ENCODE results near the gene PIP4K2A.

The PIP4K2A gene

DNA sequence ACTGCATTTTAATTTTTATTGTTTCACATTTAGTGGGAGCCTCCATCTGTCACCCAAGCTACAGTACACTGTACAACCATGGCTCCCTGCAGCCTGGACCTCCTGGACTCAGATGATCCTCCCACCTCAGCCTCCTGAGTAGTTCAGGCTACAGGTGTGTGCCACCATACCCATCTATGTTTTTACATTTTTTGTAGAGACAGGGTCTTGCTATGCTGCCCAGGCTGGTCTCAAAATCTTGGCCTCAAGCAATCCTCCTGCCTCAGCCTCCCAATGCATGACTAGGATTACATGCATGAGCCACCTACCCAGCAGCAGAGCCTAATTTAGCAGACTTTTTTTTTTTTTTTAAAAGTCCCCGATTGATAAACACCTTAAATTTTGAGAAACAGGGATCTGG lies 5.6 kb downstream of the PIP4K2A start:
- H3K4me1 ChIP-seq (ENCODE audit: control insufficient read depth, insufficient read depth, low read length, poor library complexity, severe bottlenecking): no peaks in the 10 kb centered on the region
- H3K9me3 ChIP-seq (ENCODE audit: control insufficient read depth, low read length): no peaks in the 10 kb centered on the region
- H3K4me3 ChIP-seq (ENCODE audit: extremely low read depth, insufficient read depth, low read length, poor library complexity, severe bottlenecking): no peak overlapping the region
- WGBS, 2 experiments (ENCODE audit: insufficient coverage in 2 of 2): 60% methylated on average over 1 of the region's 1 CpG; no CpG with 5 or more reads in 1 of the 2 experiments
- H3K27ac ChIP-seq (ENCODE audit: low read depth, low read length, severe bottlenecking): no peak overlapping the region
- no peaks in the 10 kb centered on the region for H3K36me3 ChIP-seq (ENCODE audit: control insufficient read depth, insufficient read depth, low read length)

DNA sequence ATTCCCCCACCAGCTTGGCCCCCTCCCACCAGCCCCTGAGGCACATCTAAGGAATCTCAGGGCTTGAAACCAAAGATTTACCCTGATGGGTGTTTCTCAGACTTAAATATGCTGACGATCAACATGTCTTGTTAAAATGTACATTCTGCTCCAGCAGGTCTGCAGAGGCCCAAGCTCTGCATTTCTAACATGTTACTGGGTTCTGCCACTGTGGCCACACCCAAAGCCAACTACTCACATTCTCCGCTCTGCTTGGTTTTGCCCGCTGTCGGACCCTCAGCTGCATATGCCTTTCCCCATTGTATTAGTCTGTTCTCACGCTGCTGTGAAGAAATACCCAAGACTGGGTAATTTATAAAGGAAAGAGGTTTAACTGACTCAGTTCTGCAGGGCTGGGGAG lies 8.9 kb downstream of the PIP4K2A start:
- Histone ChIP-seq H3K9me3 (ENCODE audit: control insufficient read depth, low read length) (no peaks in the 10 kb centered on the region), H3K4me3 (ENCODE audit: extremely low read depth, insufficient read depth, low read length, poor library complexity, severe bottlenecking) (no peak overlapping the region), H3K36me3 (ENCODE audit: control insufficient read depth, insufficient read depth, low read length) (no peaks in the 10 kb centered on the region), H3K27ac (ENCODE audit: low read depth, low read length, severe bottlenecking) (no peak overlapping the region), H3K4me1 (ENCODE audit: control insufficient read depth, insufficient read depth, low read length, poor library complexity, severe bottlenecking) (peaks cover 10% of the 10 kb centered on the region)
- 91% methylated on average over 1 to 3 of the region's 5 CpGs for WGBS, 2 experiments (ENCODE audit: insufficient coverage in 2 of 2)

- Histone ChIP-seq H3K9me3 (ENCODE audit: control insufficient read depth, low read length) (no peaks in the 10 kb centered on the region), H3K27ac (ENCODE audit: low read depth, low read length, severe bottlenecking) (no peak overlapping the region), H3K4me3 (ENCODE audit: extremely low read depth, insufficient read depth, low read length, poor library complexity, severe bottlenecking) (no peak overlapping the region), H3K4me1 (ENCODE audit: control insufficient read depth, insufficient read depth, low read length, poor library complexity, severe bottlenecking) (peaks cover 13% of the 10 kb centered on the region), H3K36me3 (ENCODE audit: control insufficient read depth, insufficient read depth, low read length) (no peaks in the 10 kb centered on the region)
- WGBS, 2 experiments (ENCODE audit: insufficient coverage in 2 of 2): 92 to 93% methylated on average over 3 to 5 of the region's 5 CpGs
Observed at GRCh38 chr10:22704942-22705341, 9.4 kb downstream of the PIP4K2A start.

- no CpG with 5 or more reads among the region's 4 CpGs for WGBS, 2 experiments (ENCODE audit: insufficient coverage in 2 of 2)
- Histone ChIP-seq H3K36me3 (ENCODE audit: control insufficient read depth, insufficient read depth, low read length) (no peaks in the 10 kb centered on the region), H3K27ac (ENCODE audit: low read depth, low read length, severe bottlenecking) (no peak overlapping the region), H3K4me3 (ENCODE audit: extremely low read depth, insufficient read depth, low read length, poor library complexity, severe bottlenecking) (no peak overlapping the region), H3K4me1 (ENCODE audit: control insufficient read depth, insufficient read depth, low read length, poor library complexity, severe bottlenecking) (peaks cover 13% of the 10 kb centered on the region), H3K9me3 (ENCODE audit: control insufficient read depth, low read length) (no peaks in the 10 kb centered on the region)
Observed at GRCh38 chr10:22704471-22704911, 9.9 kb downstream of the PIP4K2A start.

GRCh38 chr10:22702348-22702747 lies 12.0 kb downstream of the PIP4K2A start:
- H3K27ac ChIP-seq (ENCODE audit: low read depth, low read length, severe bottlenecking): no peak overlapping the region
- peaks cover 13% of the 10 kb centered on the region for H3K4me1 ChIP-seq (ENCODE audit: control insufficient read depth, insufficient read depth, low read length, poor library complexity, severe bottlenecking)
- H3K4me3 ChIP-seq (ENCODE audit: extremely low read depth, insufficient read depth, low read length, poor library complexity, severe bottlenecking): no peak overlapping the region
- no peaks in the 10 kb centered on the region for H3K36me3 ChIP-seq (ENCODE audit: control insufficient read depth, insufficient read depth, low read length)
- 77 to 95% methylated on average over 3 of the region's 4 CpGs for WGBS, 2 experiments (ENCODE audit: insufficient coverage in 2 of 2)
- no peaks in the 10 kb centered on the region for H3K9me3 ChIP-seq (ENCODE audit: control insufficient read depth, low read length)

DNA sequence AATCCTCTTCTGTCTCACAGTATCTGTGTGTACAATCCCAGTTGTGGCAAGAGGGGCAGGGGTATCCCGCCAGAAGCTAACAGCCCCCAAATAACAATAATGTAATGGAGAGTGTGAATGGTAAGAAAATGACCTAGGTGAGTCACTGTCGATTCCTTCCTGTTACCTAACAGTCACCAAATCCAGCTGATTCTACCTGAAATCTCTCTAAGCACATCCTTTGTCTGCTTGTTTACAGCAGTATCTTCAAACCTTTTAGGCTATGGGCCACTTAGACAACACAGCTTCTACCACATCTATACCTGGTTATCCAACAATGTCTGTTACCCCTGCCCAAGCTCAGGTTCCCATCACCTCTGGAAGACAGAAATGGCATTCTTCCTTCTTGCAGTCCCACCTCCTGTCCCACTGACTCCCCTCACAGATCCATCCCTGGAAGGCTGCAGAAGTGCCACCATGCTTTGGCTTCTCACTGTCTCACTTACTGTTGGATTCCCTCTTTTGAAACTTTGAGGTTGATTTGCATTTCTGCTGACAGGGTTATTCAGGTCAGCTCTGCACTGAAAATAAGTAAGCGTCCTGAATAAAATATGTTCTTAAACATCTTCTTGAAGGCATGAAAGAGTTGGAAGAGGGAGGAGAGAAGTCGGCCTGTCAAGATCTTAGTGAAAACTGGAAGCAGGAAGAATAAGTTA lies 13.1 kb downstream of the PIP4K2A start:
- Histone ChIP-seq H3K9me3 (ENCODE audit: control insufficient read depth, low read length) (no peaks in the 10 kb centered on the region), H3K36me3 (ENCODE audit: control insufficient read depth, insufficient read depth, low read length) (no peaks in the 10 kb centered on the region), H3K27ac (ENCODE audit: low read depth, low read length, severe bottlenecking) (no peak overlapping the region), H3K4me3 (ENCODE audit: extremely low read depth, insufficient read depth, low read length, poor library complexity, severe bottlenecking) (no peak overlapping the region), H3K4me1 (ENCODE audit: control insufficient read depth, insufficient read depth, low read length, poor library complexity, severe bottlenecking) (peaks cover 13% of the 10 kb centered on the region)
- WGBS, 2 experiments (ENCODE audit: insufficient coverage in 2 of 2): 93 to 100% methylated on average over 1 to 3 of the region's 4 CpGs

DNA sequence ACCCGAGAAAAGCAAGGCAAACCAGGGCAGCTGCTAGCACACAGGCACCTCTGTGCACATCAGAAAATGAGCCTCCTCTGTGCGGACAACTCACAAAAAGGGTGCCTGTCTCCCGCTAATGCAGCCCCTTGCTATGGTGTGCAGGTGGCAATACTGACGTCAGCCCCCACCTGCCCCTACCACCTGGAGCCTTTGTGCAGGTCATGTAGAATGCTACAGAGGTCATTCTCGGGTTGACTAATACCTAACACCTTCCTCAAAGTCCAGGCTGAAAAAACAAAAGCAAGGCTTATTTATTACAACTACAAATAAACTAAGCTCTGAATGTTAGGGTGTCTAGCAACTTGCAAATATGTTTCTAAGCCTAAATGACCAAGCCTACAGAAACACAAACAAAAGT lies 13.9 kb downstream of the PIP4K2A start:
- Histone ChIP-seq H3K27ac (ENCODE audit: low read depth, low read length, severe bottlenecking) (no peak overlapping the region), H3K9me3 (ENCODE audit: control insufficient read depth, low read length) (no peaks in the 10 kb centered on the region), H3K36me3 (ENCODE audit: control insufficient read depth, insufficient read depth, low read length) (no peaks in the 10 kb centered on the region), H3K4me3 (ENCODE audit: extremely low read depth, insufficient read depth, low read length, poor library complexity, severe bottlenecking) (no peak overlapping the region), H3K4me1 (ENCODE audit: control insufficient read depth, insufficient read depth, low read length, poor library complexity, severe bottlenecking) (peaks cover 13% of the 10 kb centered on the region)
- WGBS, 2 experiments (ENCODE audit: insufficient coverage in 2 of 2): 87 to 96% methylated on average over 2 to 5 of the region's 5 CpGs

- Histone ChIP-seq H3K4me1 (ENCODE audit: control insufficient read depth, insufficient read depth, low read length, poor library complexity, severe bottlenecking) (peaks cover 13% of the 10 kb centered on the region), H3K27ac (ENCODE audit: low read depth, low read length, severe bottlenecking) (no peak overlapping the region), H3K4me3 (ENCODE audit: extremely low read depth, insufficient read depth, low read length, poor library complexity, severe bottlenecking) (no peak overlapping the region), H3K36me3 (ENCODE audit: control insufficient read depth, insufficient read depth, low read length) (no peaks in the 10 kb centered on the region), H3K9me3 (ENCODE audit: control insufficient read depth, low read length) (no peaks in the 10 kb centered on the region)
- 90 to 98% methylated on average over 2 to 5 of the region's 5 CpGs for WGBS, 2 experiments (ENCODE audit: insufficient coverage in 2 of 2)
Observed at GRCh38 chr10:22699976-22700375, 14.4 kb downstream of the PIP4K2A start.

GRCh38 chr10:22698941-22699440 lies 15.4 kb downstream of the PIP4K2A start:
- H3K4me3 ChIP-seq (ENCODE audit: extremely low read depth, insufficient read depth, low read length, poor library complexity, severe bottlenecking): no peak overlapping the region
- 100% methylated on average over 2 to 3 of the region's 3 CpGs for WGBS, 2 experiments (ENCODE audit: insufficient coverage in 2 of 2)

GRCh38 chr10:22697800-22698199 lies 16.6 kb downstream of the PIP4K2A start:
- H3K4me3 ChIP-seq (ENCODE audit: extremely low read depth, insufficient read depth, low read length, poor library complexity, severe bottlenecking): no peak overlapping the region
- 90 to 95% methylated on average over 6 to 8 of the region's 10 CpGs for WGBS, 2 experiments (ENCODE audit: insufficient coverage in 2 of 2)
- H3K9me3 ChIP-seq (ENCODE audit: control insufficient read depth, low read length): no peaks in the 10 kb centered on the region
- H3K36me3 ChIP-seq (ENCODE audit: control insufficient read depth, insufficient read depth, low read length): peaks cover 4% of the 10 kb centered on the region
- H3K4me1 ChIP-seq (ENCODE audit: control insufficient read depth, insufficient read depth, low read length, poor library complexity, severe bottlenecking): peaks cover 13% of the 10 kb centered on the region
- H3K27ac ChIP-seq (ENCODE audit: low read depth, low read length, severe bottlenecking): no peak overlapping the region

More at GRCh38 chr10:22698941-22699440, 15.4 kb downstream of the PIP4K2A start:
- Histone ChIP-seq H3K27ac (ENCODE audit: low read depth, low read length, severe bottlenecking) (no peak overlapping the region), H3K4me1 (ENCODE audit: control insufficient read depth, insufficient read depth, low read length, poor library complexity, severe bottlenecking) (peaks cover 13% of the 10 kb centered on the region), H3K9me3 (ENCODE audit: control insufficient read depth, low read length) (no peaks in the 10 kb centered on the region), H3K36me3 (ENCODE audit: control insufficient read depth, insufficient read depth, low read length) (peaks cover 3% of the 10 kb centered on the region)

- Histone ChIP-seq H3K4me3 (ENCODE audit: extremely low read depth, insufficient read depth, low read length, poor library complexity, severe bottlenecking) (no peak overlapping the region), H3K9me3 (ENCODE audit: control insufficient read depth, low read length) (peaks cover 5% of the 10 kb centered on the region), H3K4me1 (ENCODE audit: control insufficient read depth, insufficient read depth, low read length, poor library complexity, severe bottlenecking) (peaks cover 8% of the 10 kb centered on the region), H3K27ac (ENCODE audit: low read depth, low read length, severe bottlenecking) (no peak overlapping the region), H3K36me3 (ENCODE audit: control insufficient read depth, insufficient read depth, low read length) (peaks cover 4% of the 10 kb centered on the region)
- 100% methylated on average over 1 to 2 of the region's 4 CpGs for WGBS, 2 experiments (ENCODE audit: insufficient coverage in 2 of 2)
Observed at GRCh38 chr10:22697101-22697500, 17.3 kb downstream of the PIP4K2A start.

All from mesodermal cell (in vitro differentiated cells).